Measurements from ENCODE around the gene RASGEF1C. TPM values are rescaled to one million over a fixed set of nuclear protein-coding genes. Genes with fewer than 3 reads are reported as not detected.
"Not testable (repeated sequence)": the region's sequence is repeated elsewhere in the genome, so short reads cannot be mapped to it uniquely, and the experiment has no call there.

RASGEF1C gene
- total RNA-seq, 1 experiment from 2014 or later = 0.40 TPM

DNA sequence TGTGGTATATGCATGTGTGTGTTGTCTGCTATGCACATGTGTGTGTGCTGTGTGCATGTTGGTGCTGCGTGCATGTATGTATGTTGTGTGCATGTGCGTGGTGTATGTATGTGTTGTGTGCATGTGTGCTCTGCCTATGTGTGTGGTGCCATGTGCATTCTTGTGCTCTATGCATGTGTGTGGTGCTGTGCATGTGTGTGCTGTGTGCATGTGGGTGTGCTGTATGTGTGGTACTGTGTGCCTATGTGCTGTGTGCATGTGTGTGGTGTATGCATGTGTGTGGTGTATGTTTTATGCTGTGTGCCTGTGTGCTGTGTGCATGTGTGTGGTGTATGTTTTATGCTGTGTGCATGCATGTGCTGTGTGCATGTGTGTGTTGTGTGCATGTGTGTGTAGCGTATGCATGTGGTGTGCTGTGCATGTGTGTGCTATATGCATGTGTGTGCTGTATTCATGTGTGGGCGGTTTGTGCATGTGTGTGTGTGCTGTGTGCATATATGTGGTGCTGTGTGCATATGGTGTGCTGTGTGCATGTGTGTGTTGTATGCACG lies 4.7 kb upstream of the RASGEF1C start:
- in situ Hi-C loops (cut with HindIII; ENCODE audit: low pct_unique_long_range_greater_than_20kb, low sequenced_read_pairs) = no loop called here
- DNase-seq (ENCODE audit: low read depth, low spot score) = no peak

DNA sequence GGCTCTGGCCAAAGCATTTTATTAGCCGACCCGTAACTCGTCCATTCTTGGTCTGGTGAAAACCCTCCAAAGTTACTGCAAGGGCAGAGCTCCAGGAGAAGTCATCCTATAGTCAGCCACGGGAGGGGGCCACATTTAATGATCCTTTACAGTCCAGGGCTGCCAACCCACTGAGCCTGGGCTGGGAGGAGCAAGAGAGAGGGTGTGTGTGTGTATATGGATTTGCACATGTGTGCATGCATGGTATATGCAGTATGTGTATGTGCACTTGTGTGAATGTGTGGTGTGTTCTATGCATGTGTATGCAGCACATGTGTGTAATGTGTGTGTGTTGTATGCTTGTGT lies 4.2 kb upstream of the RASGEF1C start:
- no peak for DNase-seq (ENCODE audit: low read depth, low spot score)

DNA sequence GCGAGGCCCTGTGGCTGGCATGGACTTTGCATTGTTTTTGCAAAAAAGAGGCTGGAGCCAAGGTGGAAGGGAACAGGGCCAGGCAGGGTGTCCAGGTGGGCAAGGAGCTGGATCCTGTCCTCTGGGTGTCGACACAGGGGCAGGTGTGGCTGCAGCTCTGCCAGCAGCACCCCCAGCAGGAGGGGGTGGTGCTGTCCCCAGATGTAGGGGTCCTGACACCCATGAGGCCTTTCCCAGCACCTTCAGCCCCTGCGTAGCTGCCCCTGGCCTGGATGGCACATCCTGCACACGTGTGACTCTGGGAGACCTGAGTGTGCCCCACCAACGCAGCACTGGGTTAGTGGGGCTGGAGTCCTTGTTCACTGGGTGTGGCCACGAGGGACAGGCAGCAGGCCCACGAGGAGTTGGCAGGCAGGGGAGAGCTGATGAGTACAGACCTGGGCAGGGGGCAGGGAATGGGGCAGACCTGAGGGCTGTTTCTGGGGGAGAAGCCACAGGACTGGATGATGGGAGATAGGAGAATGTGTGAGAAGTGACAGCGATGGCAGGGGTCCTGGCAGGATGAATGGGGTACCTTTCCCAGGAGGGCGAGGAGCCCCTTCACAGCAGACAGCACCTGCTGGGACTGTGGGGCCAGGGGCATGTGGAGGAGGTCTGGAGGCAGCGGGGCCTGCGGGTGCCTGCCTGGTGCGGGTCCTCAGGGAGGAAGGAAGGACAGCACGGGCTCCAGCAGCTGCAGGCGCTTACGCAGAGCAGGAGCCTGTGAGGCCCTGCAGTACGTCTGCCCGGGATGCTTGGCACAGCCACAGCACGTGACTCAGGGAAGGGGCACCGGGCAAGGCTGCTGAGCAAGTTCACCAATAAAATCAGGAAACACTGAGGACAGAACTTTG lies 3.6 kb upstream of the RASGEF1C start:
- in situ Hi-C loops (cut with HindIII; ENCODE audit: low pct_unique_long_range_greater_than_20kb, low sequenced_read_pairs) = no loop called here
- DNase-seq (ENCODE audit: low read depth, low spot score) = no peak

More for the DNA sequence above, 4.2 kb upstream of the RASGEF1C start:
- in situ Hi-C loops (cut with HindIII; ENCODE audit: low pct_unique_long_range_greater_than_20kb, low sequenced_read_pairs) = no loop called here

DNA sequence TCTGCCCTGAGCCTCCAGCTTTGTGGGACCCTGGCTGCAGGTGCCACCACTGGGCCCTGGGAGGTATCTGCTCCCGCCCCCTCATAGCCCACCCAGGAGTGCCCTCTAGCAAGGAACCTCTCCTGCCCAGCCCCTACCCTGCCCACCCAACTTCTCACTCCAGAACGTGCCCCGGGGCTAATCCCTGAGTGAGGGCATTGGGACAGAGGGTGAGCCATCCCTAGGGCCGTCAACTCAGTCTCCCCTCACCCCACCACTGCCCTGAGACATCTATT lies 2.7 kb upstream of the RASGEF1C start:
- in situ Hi-C loops (cut with HindIII; ENCODE audit: low pct_unique_long_range_greater_than_20kb, low sequenced_read_pairs) = no loop called here
- no peak for DNase-seq (ENCODE audit: low read depth, low spot score)

DNA sequence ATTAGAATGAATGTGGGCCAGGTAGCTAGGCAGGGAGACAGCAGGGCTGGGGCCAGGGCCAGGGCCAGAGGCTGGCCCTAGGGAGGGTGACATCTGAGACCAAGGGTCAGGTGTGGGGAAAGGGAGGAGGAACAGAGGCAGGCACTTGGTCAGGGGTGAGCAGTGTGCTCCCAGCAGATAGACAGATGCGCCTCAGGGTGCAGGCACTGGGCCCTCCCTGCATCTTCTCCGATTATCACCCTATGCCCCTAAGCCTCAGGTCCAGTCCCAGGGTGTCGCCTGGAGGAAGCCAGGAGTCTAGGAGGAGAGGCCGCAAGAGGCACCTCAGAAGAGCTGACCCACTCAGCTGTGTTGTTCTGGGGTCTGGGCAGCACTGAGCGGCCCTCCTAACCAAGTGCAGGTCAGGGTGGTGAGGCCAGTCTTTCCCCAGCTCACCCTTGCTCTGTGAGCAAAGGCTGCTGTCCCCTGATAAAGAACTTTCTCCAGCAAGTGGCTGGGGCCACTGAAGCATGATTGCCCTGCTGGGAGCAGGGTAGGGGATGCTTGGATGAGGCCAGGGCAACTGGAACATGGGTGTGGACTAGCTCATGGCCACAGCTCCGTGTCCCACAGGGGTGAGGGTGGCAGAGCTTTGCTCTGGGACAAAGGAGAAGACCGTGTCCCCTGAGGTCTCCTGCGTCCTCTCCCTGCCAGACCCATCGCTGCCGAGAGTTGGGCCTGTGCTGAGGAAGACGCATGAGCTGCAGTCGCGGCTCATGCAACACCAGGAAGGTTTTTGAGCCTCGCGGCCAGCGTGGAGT lies 2.1 kb upstream of the RASGEF1C start:
- DNase-seq (ENCODE audit: low read depth, low spot score) = no peak
- in situ Hi-C loops (cut with HindIII; ENCODE audit: low pct_unique_long_range_greater_than_20kb, low sequenced_read_pairs) = no loop called here

DNA sequence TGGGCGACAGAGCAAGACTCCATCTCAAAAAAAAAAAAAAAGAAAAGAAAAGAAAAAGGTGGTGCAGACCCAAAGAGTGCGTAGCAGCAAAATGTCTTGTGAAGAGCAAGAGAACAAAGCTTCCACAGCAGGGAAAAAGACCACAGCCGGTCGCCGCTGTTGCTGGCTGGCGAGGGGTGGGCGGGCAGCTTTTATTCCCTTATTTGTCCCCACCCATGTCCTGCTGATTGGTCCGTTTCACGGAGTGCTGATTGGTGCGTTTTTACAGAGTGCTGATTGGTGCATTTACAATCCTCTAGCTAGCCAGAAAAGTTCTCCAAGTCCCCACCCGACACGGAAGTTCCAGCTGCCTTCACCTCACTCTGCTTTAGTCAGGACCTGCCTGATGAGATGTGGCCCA lies 1.1 kb upstream of the RASGEF1C start:
- DNase-seq (ENCODE audit: low read depth, low spot score); in situ Hi-C loops (cut with HindIII; ENCODE audit: low pct_unique_long_range_greater_than_20kb, low sequenced_read_pairs): not testable (repeated sequence)

DNA sequence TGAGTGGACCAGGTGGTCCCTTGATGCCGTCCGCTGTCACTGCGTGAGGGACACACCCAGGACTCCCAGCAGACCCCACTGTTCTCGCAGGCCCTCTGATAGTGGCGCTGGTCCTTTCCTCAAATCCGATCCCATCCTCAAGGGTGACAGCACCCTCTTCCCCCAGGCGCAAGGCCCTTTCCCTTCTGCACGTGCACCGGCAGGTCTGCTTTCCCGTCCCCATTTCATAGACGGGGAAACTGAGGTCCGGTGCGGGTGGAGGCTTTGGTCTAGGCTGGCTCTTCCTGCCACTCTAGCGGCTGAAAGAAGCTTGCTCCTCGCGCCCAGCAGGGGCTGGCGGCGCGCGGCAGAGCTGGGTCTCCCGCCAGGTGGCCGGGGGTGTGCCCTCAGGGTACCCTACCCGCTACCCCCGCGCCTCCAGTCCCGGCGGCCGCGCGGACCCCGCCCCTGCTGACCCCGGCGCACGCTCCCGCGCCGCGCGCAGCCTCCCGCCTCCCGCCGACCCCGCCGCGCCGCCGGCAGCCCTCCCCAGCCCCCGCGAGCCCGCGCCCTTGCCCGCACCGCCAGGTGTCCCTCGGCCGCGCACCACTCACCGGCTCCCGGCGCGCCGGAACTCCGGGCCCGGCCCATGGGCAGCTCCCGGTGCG lies 453 bp downstream of the RASGEF1C start:
- DNase-seq (ENCODE audit: low read depth, low spot score) = peak; percentile 5
- in situ Hi-C loops (cut with HindIII; ENCODE audit: low pct_unique_long_range_greater_than_20kb, low sequenced_read_pairs) = no loop called here

DNA sequence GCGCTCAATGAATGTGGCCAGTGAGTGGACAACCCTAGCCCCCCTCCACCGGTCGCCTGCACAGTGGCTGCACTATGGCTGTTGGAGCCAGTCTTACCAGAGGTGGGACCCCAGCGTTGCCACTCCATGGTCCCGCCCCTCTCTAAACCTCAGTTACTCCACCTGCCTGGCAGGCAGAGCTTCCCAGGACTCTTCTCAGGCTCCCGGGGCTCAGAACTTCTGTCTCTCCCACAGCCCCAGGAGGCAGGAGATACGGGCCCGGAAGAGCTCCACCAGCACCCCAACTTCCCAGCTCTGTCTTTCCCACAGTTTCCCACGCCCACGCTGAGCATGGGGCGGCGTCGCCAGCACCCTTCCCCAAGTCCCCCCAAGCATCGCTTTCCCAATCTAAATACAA lies 975 bp downstream of the RASGEF1C start:
- in situ Hi-C loops (cut with HindIII; ENCODE audit: low pct_unique_long_range_greater_than_20kb, low sequenced_read_pairs) = no loop called here
- no peak for DNase-seq (ENCODE audit: low read depth, low spot score)

DNA sequence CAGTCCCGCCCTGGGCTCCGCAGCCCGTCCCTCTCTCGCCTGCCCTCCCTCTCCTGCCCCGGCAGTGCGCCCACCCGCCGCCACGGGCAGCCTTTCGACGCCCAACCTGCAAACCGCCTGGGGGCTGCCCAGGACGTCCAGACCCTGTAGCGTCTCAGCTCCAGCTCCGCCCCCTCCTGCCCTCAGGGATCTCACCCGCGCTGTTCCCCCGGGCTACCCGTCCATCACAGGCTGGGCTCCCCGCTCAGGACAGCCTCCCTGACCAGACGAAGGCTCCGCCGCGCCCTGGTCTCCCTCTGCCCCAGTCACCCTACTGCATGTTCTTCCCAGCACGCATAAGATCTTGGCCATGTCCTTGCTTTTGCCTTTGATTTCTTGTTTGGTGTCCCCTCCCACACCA lies 1.4 kb downstream of the RASGEF1C start:
- no peak for DNase-seq (ENCODE audit: low read depth, low spot score)
- in situ Hi-C loops (cut with HindIII; ENCODE audit: low pct_unique_long_range_greater_than_20kb, low sequenced_read_pairs) = no loop called here

DNA sequence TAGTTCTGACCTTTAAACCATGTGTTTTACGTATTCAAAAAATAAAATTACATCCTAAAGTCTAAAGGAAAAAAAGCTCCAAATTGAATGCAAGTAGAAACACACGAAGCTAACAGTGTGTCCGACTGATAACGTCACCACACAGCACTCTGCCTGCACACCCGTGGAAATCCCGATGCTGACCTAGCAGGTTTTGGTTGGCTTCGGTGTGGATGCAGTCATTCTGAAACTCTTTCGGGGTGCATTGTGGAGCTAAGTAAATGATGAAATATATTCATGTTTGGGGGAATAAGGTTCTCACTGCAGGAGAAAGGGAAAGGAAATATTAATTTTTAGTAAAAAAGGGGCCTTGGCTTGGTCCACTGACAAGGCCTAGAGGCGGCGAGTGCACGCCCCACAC lies 2.0 kb downstream of the RASGEF1C start:
- no peak for DNase-seq (ENCODE audit: low read depth, low spot score)

DNA sequence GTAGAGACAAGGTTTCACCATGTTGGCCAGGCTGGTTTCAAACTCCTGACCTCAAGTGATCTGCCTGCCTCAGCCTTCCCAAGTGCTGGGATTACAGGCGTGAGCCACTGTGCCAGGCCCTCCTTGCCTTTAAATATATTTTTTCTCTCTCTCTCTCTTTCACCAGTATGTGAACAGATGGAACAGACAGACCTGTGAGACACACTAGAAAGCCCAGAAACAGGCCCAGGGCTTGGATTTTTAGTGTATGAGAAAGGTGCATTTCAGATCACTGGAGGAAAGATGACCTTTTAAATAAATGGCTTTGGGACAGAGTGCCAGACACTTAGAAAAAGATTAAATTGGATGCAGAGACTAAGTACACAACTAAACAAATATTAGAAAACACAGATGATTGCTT lies 3.1 kb downstream of the RASGEF1C start:
- in situ Hi-C loops (cut with HindIII; ENCODE audit: low pct_unique_long_range_greater_than_20kb, low sequenced_read_pairs) = no loop called here
- no peak for DNase-seq (ENCODE audit: low read depth, low spot score)

More for the DNA sequence above, 2.0 kb downstream of the RASGEF1C start:
- in situ Hi-C loops (cut with HindIII; ENCODE audit: low pct_unique_long_range_greater_than_20kb, low sequenced_read_pairs) = no loop called here

DNA sequence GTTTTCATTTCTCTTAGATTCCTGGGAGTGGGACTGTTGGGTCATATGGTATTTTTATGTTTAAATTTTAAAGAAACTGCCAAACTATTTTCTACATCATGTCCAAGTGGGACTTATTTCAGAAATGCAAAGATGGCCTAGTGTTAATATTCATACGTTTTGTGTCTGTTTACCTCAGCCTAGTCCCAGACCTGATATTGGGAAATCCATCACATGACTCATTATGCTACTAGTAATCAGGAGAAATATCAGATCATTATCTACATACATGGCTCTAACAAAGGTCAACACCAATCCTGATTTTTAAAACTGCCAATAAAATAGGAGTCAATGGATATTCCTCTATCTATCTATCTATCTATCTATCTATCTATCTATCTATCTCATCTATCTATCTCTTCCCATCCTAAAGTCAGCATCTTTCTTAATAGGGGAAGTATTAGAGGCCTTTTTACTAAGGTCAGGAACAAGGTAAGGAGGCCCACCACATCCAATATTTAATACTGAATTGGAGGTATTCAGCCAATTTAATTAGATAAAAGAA lies 4.7 kb downstream of the RASGEF1C start:
- no peak for DNase-seq (ENCODE audit: low read depth, low spot score)
- in situ Hi-C loops (cut with HindIII; ENCODE audit: low pct_unique_long_range_greater_than_20kb, low sequenced_read_pairs) = no loop called here

DNA sequence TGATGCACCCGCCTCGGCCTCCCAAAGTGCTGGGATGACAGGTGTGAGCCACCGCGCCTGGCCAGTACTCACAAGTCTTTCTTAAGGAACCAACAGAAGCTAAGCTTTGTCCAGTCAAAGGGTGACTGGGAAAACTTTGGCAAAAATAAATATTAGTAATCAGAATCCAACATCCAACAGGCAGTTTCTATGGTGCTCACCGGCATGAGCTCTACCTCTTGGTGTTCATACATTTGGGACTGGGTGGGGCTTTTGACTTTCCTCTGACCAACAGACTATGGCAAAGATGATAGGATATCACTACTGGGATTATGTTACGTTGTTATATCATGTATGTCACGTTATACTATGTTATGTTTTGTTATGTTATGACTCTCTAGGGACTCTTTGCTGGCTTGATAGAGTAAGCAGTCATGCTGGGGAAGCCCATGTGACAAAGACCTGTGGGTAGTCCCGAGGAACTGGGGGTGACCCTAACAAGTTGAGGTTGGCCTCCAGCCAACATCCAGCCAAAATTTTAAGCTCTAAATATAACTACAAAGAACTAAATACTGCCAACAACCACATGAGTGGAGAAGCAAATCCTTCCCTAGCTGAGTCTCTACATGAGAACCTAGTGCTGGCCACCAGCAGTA lies 6.0 kb downstream of the RASGEF1C start:
- in situ Hi-C loops (cut with HindIII; ENCODE audit: low pct_unique_long_range_greater_than_20kb, low sequenced_read_pairs) = no loop called here
- no peak for DNase-seq (ENCODE audit: low read depth, low spot score)

DNA sequence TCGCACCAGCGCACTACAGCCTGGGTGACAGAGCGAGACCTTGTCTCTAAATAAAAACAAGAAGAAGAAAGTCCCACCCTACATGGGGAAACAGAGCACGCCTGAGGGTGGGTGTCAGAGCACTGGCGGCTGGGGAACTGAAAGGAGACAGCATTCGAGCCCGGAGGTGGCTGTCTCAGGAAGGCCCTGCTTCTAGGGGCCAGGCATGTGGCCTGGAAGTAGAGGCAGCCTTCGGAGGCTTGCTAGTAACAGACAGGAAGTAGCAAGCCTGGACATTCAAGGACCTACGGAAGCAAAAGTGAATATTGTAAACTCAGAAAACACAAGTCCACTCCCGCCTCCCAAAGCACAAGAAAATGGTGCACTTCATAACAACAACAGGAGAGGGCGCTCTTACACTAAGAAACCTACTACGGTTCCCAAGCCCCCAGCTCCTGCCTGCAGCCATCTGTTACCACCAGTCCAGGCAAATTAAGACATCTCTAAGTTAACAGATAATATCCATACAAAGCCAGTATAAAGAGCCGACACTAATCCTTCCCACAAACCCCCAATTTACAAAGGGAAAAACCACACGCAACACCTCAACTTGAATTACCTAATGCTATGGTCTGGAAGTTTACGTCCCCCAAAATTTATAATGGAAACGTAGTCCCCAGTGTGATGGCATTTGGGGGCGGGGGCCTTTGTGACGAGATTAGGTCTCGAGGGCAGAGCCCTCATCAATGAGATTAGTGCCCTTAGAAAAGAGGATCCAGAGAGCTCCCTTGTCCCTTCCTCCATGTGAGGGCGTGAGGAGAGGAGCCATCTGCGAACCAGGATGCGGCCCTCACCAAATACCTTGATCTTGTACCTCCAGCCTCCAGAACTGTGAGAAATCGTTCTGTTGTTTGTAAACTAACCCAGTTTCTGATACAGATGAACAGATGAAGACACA lies 7.7 kb downstream of the RASGEF1C start:
- in situ Hi-C loops (cut with HindIII; ENCODE audit: low pct_unique_long_range_greater_than_20kb, low sequenced_read_pairs) = no loop called here
- peak; percentile 38 for DNase-seq (ENCODE audit: low read depth, low spot score)

DNA sequence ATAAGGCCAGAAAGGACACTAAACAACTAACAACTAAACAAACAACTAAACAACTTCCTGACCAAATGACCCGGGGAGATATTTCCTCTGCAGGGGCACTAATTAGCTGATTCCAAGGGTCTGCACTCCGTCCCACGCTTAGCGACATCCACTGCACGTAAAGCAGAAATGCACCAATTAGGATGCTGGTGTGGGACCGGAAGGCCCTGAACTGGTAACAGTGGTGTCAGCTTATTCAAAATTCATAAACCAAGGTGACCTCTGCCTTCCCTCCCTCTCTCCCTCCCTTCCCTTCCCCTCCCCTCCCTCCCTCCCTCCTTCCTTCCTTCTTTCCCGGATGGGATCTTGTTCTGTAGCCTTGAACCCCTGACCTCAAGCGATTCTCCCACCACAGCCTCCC lies 9.6 kb downstream of the RASGEF1C start:
- in situ Hi-C loops (cut with HindIII; ENCODE audit: low pct_unique_long_range_greater_than_20kb, low sequenced_read_pairs) = no loop called here
- no peak for DNase-seq (ENCODE audit: low read depth, low spot score)

DNA sequence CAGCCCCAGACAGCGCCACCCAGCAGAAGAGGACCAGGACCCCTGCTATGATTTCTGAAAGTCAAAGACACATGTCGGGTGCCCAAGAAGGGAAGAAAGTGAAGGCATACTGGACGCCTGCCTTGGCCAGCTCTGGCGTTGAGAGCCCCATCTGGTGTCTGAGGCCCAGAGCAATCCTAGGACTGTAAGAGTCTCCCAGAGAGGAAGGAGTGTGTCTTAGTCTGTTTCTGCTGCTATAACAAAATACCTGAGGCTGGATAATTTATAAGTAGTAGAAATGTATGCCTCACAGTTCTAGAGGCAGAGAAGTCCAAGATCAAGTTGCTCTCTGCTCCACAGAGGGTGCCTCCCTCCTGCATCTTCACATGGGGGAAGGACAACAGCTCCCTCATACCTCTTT lies 10.8 kb downstream of the RASGEF1C start:
- DNase-seq (ENCODE audit: low read depth, low spot score) = no peak
- in situ Hi-C loops (cut with HindIII; ENCODE audit: low pct_unique_long_range_greater_than_20kb, low sequenced_read_pairs) = no loop called here

Data from SK-MEL-5 (cell line).